ENCODE results near the gene NCBP2.

Gene NCBP2

DNA sequence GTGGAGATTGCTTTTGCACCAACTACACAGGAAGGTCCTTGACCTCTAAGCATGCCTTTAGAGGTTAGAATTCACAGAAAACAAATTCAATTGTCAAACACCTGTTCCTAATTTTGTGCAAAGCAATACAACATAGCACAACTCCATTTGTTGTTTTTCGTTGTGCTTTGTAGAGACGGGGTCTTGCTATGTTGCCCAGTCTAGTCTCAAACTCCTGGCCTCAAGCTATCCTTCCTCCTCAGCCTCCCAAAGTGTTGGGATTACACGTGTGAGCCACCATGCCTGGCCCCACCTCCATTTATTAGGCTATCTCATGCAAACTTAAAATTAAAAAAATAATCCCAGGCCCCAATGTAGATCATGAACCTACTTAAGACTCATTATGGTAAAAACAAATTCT is 6.0 kb downstream of the NCBP2 start:
- DNase-seq: no peak

DNA sequence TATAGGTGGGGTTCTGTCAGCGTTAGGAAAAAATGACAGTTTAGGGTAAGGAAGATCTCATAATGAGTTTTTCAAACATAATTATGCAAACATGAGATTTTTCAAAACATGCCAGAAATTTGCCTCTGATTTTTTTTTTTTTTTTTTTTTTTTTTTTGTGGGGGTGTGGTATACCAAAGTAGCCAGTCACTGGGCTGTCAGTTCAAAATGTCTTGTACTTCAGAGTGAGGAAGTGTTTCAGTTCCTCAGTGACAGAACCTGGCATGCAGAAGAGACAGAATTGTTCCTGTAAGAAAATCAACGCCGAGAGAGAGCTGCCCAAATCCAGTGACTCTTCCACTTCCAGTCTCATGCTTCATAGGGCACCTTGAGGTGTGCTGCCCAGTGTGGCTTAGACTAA is 9.7 kb downstream of the NCBP2 start:
- DNase-seq: no peak

DNA sequence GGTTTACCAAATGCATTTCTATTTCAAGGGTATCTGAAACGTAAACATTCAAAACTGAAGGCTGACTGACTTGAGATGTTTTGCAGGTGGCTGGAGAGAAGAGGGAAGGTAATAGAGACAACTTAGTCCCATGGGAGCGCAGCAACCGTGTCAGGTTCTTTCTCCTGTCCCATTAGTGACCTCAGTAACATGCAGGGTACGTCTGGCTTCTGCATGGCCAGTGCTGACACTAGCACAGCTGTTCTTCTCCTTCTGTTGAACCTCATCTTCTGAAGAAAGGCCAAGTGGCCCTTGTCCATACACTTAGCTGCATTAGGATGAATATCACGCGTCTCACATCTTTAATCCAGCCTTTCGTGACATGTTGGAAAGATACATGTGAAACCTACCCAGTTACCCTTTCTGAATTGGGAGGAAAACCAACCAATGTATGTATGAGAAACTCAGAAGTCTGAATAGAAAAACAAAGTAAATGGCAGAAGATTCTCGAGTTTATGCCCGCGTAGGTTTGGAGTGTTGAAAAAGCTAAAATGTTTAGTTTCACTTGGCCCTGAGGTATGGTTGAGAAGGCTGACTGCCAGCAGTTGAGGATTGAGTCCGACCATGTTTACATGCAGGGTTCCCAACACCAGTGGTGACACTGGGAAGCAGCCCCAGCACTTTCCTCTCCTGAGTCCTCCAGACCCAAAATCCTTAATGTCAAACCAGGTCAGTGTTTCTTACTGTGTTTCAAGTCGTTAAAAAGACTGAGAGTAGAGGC is 10.3 kb downstream of the NCBP2 start:
- DNase-seq: no peak

DNA sequence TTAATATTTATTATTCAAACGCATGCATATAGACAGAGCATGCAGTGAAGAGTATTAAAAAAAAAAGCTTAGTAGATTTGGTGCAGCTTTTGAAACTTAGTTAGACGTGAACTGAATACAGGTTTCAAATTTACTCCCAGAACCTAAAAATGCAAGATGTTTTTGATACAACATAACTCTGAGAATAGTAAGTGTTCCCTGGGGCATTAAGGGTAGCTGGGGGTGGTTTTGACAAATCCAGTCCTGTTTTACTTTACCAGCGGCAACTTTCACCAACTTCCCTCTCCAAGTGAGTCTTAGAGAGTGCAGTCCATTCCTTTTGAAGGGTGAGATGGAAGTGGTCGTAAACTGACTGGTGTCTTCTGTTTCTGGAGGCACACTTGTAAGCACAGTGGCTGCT is 11.2 kb downstream of the NCBP2 start:
- no peak for DNase-seq

GRCh38 chr3:196927571-196928453 is 14.5 kb downstream of the NCBP2 start:
- DNase-seq: no peak

DNA sequence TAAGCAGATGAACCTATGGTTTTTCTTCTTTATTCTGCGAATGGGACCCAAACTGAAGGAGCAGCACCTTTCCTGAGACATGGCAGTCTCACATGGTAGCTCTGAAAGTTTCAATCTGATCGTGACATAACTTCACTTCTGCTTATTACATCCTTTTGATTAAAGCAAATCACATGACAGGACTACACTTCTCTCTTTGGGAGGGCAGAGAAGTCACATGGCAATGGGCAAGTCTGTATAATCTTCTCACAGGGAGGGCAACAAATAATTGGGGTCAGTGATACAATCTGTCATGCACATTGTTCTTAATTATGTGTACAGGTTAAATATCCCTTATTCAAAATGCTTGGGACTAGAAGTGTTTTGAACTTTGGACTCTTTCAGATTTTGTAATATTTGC is 21.6 kb downstream of the NCBP2 start:
- no peak for DNase-seq

GRCh38 chr3:196918968-196919367 is 23.4 kb downstream of the NCBP2 start:
- DNase-seq: no peak

GRCh38 chr3:196916995-196917394 is 25.3 kb downstream of the NCBP2 start:
- DNase-seq: no peak

GRCh38 chr3:196916221-196916620 is 26.1 kb downstream of the NCBP2 start:
- DNase-seq: no peak

GRCh38 chr3:196915375-196915774 is 27.0 kb downstream of the NCBP2 start:
- DNase-seq: no peak

DNA sequence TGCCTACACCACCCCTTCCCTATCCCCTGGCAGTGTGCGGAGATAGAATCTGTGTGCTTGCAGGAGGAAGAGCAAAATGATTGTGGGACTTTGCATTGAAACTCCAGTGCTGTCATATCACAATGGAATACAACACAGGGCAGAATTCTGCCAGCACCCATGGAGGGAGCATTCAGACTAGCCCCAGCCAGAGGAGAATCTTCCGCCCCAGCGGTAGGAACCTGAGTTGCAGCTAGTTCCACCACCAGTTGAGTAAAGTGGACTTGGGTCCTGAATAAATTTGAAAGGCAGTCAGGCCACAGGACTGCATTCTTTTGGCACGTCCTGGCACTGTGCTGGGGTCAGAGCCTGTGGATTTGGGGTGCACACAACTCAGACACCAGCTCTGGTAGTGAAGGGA is 27.5 kb downstream of the NCBP2 start:
- no peak for DNase-seq

GRCh38 chr3:196903740-196904139 is 38.6 kb downstream of the NCBP2 start:
- no peak for DNase-seq

- no peak for DNase-seq
Observed at GRCh38 chr3:196902296-196902695, 40.0 kb downstream of the NCBP2 start.

GRCh38 chr3:196901768-196902167 is 40.6 kb downstream of the NCBP2 start:
- DNase-seq: no peak

- no peak for DNase-seq
Observed at GRCh38 chr3:196896229-196896628, 46.1 kb downstream of the NCBP2 start.

- DNase-seq: no peak
Observed at GRCh38 chr3:196894557-196895295, 47.6 kb downstream of the NCBP2 start.

- no peak for DNase-seq
Observed at GRCh38 chr3:196889844-196890708, 52.3 kb downstream of the NCBP2 start.

- DNase-seq: no peak
Observed at GRCh38 chr3:196886144-196886543, 56.2 kb downstream of the NCBP2 start.
